Testis (tissue), 2 donors: ENCODE results near the gene ATP11A.

Experiments
- CTCF ChIP-seq, 3 experiments: fragments of 450-650 bp in 2 of 3; fragments of 200-600 bp in 1 of 3; sonication (generic) in 1 of 3; IDR thresholded peaks; one replicate each; pipeline ENCODE4 v1.5.1; 2016 to 2019; ENCODE audit warnings: antibody characterized with exemption in 3 of 3, mild to moderate bottlenecking in 2 of 3, moderate library complexity in 1 of 3
- POLR2A ChIP-seq: fragments of 450-650 bp; IDR thresholded peaks from one replicate; pipeline ENCODE4 v1.6.1; 2017; ENCODE audit warnings: antibody characterized with exemption, mild to moderate bottlenecking, moderate library complexity

GRCh38 chr13:112877976-112878955 lies 188.4 kb downstream of the ATP11A start:
- no peak for TF ChIP-seq POLR2A
- no peak for TF ChIP-seq CTCF (IDR thresholded peaks at IDR 0.05)
